Pancreas (tissue), 10 donors: ENCODE measurements around the gene SND1. TPM values are rescaled to one million over a fixed set of nuclear protein-coding genes. Genes with fewer than 3 reads are reported as not detected.
A peak's percentile ranks its signal among the peaks of the same experiment; 100 is the strongest.

Experiments
- ATAC-seq, 4 donors: fragments of 200-7000 bp; cut with Tn5 transposase; one replicate each; pipeline versions ENCODE4 v1.8.0 to v1.9.1; 2020; ENCODE audit warnings: mild to moderate bottlenecking in 4 of 4, moderate library complexity in 4 of 4
- DNase-seq, 6 donors: peaks; one replicate each; pipeline ENCODE4 v3.0.0-alpha.2; 2020
- FAIRE-seq: peaks from 2 replicates; lab custom pipeline; 2012; peaks lifted over from hg19 to GRCh38; lab: Jason Lieb, UNC
- H3K27ac ChIP-seq, 4 donors: fragments of 200-600 bp; sonication (generic); 1 replicate in 3 of 4; 2 replicates in 1 of 4; pipeline versions ENCODE4 v1.5.0 to v1.8.0; 2020
- H3K27me3 ChIP-seq, 4 donors: fragments of 200-600 bp; one replicate each; pipeline ENCODE4 v1.8.0; 2021
- H3K36me3 ChIP-seq, 3 donors: fragments of 200-600 bp; sonication (generic) in 1 of 3; one replicate each; pipeline versions ENCODE4 v1.5.0 to v1.8.0; 2020 to 2021
- H3K4me1 ChIP-seq, 3 donors: fragments of 200-600 bp; one replicate each; pipeline ENCODE4 v1.8.0; 2021
- H3K4me3 ChIP-seq, 4 donors: fragments of 200-600 bp; sonication (generic) in 2 of 4; one replicate each; pipeline versions ENCODE4 v1.5.0 to v1.8.0; 2020 to 2021
- H3K9me3 ChIP-seq, 4 donors: fragments of 200-600 bp; one replicate each; pipeline ENCODE4 v1.8.0; 2021
- WGBS, 2 donors: extraction: QIAGEN DNeasy Blood & Tissue Kit; methylation state at CpG; one replicate each; pipeline ENCODE4 v1.1.7; 2013; 5-methylcytosine and 5-hydroxymethylcytosine counted together
- intact Hi-C, 3 donors: fragments of 100-400 bp; cut with DNase I; formaldehyde crosslinking; loops; one replicate each; pipeline versions ENCODE4 v1.11.1 to v1.14.2; 2022
- polyA plus RNA-seq, 2 donors: library from polyadenylated mRNA; stranded (reverse); fragments of 200-250 nt; gene quantifications; one replicate each; pipeline ENCODE4 v1.2.3, GENCODE V29; 2013
- total RNA-seq, 6 donors: library from RNA; stranded (reverse); fragmentation: NEBNext Ultra II Directional in 4 of 6; extraction: Animal tissue kit (Norgen Biotek cat#: 25700) in 4 of 6; gene quantifications; one replicate each; pipeline versions ENCODE4 v1.2.1 to v1.2.4, GENCODE V29; 2021 to 2023
- TF ChIP-seq, protein P1 (sequence below), 4 donors: fragments of 200-600 bp; sonication (generic) in 3 of 4; IDR thresholded peaks; one replicate each; pipeline versions ENCODE4 v1.5.0 to v1.8.0; 2021; ENCODE audit warnings: antibody characterized with exemption in 4 of 4
- donor health status: healthy with polysubstance abuse.
- donor health status: DM: no; HTN: no; CAD: no; lungs with moderate emphysema.
- donor health status: DM: no; HTN: no; CAD: no.
- donor health status: control.
- donor health status: control.
- donor health status: Bipolar disorder and iron deficiency.
- donor health status: DM: yes; HTN: yes; CAD: no.
- donor health status: DM: no; HTN: no; CAD: no.
- donor health status: DM: no; HTN: no; CAD: no.
- donor health status: DM: yes; HTN: yes; CAD: no.

Gene SND1
- total and polyA plus RNA-seq, 8 donors, result 84.1 to 308 (median 225) TPM

DNA sequence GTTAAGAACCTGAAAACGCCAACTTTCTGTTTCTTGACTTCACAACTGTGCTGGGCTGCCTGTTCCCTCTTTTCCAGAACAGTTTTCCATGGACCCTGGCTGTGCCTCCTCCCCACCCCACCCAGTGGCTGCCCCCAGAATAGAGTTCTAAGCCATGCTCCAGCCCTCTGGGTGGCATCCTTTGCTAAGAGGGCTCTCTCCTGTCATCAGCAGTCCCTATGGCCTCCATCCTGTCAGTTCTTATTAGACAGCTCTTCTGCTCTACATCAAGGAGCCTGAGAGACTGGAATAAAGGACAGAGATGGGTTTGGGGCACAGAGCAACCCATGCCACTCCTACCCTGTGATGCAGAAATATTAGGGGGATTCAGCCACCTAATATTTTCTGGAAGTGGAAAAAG is 393.2 kb downstream of the SND1 start:
- intact Hi-C loops, result no loop called here
- FAIRE-seq, result no peak
- TF ChIP-seq, protein P1, sequence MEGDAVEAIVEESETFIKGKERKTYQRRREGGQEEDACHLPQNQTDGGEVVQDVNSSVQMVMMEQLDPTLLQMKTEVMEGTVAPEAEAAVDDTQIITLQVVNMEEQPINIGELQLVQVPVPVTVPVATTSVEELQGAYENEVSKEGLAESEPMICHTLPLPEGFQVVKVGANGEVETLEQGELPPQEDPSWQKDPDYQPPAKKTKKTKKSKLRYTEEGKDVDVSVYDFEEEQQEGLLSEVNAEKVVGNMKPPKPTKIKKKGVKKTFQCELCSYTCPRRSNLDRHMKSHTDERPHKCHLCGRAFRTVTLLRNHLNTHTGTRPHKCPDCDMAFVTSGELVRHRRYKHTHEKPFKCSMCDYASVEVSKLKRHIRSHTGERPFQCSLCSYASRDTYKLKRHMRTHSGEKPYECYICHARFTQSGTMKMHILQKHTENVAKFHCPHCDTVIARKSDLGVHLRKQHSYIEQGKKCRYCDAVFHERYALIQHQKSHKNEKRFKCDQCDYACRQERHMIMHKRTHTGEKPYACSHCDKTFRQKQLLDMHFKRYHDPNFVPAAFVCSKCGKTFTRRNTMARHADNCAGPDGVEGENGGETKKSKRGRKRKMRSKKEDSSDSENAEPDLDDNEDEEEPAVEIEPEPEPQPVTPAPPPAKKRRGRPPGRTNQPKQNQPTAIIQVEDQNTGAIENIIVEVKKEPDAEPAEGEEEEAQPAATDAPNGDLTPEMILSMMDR (IDR thresholded peaks at IDR 0.05), result no peak
- no peak overlapping the region for H3K27ac ChIP-seq
- no peak for ATAC-seq
- H3K4me1 ChIP-seq, result no peaks in the 10 kb centered on the region
- no peaks in the 10 kb centered on the region for H3K36me3 ChIP-seq
- H3K9me3 ChIP-seq, result no peaks in the 10 kb centered on the region
- 72 to 73% methylated on average over 1 of the region's 1 CpG for WGBS, 2 donors
- DNase-seq, result no peak
- no peaks in the 10 kb centered on the region for H3K27me3 ChIP-seq
- no peak overlapping the region for H3K4me3 ChIP-seq

DNA sequence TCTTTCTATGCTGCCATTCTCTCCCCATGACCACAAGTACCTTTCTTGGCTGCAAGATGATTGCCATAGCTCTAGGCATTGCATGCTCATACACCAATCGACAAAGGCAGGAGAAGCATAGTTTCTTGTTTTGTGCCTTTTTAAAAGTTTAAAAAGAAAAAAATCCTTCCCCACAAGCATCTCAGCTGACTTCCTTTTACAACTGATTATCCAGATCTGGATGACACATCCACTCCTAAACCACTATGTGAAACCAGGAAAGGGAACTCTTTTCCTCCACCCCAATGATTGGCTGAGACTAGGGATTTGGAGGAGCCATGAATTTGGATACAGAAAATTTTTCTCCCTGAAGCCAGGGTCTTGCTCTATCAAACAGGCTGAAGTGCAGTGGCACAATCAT is 393.8 kb downstream of the SND1 start:
- Histone ChIP-seq H3K27ac (no peak overlapping the region), H3K9me3 (no peaks in the 10 kb centered on the region), H3K4me1 (no peaks in the 10 kb centered on the region), H3K4me3 (no peak overlapping the region), H3K36me3 (no peaks in the 10 kb centered on the region), H3K27me3 (no peaks in the 10 kb centered on the region)
- FAIRE-seq (no peak), ATAC-seq (no peak), DNase-seq (no peak)
- TF ChIP-seq, protein P1 (IDR thresholded peaks at IDR 0.05), result no peak
- WGBS, 2 donors, result 87 to 95% methylated on average over 1 of the region's 1 CpG
- intact Hi-C loops, result no loop called here

DNA sequence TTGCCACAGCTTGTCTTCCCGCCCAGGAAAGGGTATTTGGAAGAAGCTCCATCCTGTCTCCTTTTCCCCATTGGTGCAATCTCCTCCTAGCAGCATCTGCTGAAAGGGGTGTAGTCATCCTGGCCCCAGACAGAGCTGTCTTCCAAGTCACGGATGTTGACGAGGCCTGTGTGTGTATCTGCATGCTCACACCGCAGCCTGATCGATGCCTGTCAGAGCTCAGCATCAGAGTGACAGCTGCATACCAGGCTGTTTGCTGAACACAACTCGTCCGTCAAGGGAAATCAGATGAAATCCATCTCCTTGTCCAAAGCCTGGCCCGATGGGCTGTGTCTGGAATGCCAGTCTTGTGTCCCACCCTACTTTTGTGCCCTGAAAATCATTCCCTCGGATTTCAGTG is 400.4 kb downstream of the SND1 start:
- no peak overlapping the region for H3K27ac ChIP-seq
- TF ChIP-seq, protein P1 (IDR thresholded peaks at IDR 0.05), result no peak
- intact Hi-C loops, result no loop called here

DNA sequence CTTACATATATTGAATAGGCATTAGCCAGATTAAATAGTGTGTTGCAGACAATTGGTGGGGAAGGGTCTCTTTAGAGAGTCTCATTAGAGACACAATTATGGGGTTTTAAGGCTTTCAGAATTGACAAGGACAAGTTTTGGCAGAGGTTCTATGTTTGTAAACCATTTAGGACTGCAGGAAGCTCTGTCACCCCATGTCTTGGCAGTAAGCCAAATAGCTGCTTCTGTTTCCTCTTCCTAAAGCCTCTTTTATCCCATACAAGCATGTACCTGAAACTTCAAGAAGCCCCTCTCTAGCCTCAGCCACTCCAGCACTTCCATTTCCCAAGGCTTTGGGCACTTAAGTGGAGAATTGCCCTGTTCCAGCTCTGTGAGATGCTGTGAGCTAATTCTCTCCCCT is 401.0 kb downstream of the SND1 start:
- peak in 2 of 4 donors; percentile 39 to 52 for ATAC-seq
- intact Hi-C loops, result no loop called here
- H3K36me3 ChIP-seq, result no peaks in the 10 kb centered on the region

More for the DNA sequence above, 400.4 kb downstream of the SND1 start:
- no peak for FAIRE-seq
- Histone ChIP-seq H3K4me1 (no peaks in the 10 kb centered on the region), H3K4me3 (no peak overlapping the region), H3K36me3 (no peaks in the 10 kb centered on the region), H3K9me3 (no peaks in the 10 kb centered on the region), H3K27me3 (no peaks in the 10 kb centered on the region)
- ATAC-seq, result no peak
- 91 to 93% methylated on average over 9 of the region's 9 CpGs for WGBS, 2 donors
- DNase-seq, result no peak

DNA sequence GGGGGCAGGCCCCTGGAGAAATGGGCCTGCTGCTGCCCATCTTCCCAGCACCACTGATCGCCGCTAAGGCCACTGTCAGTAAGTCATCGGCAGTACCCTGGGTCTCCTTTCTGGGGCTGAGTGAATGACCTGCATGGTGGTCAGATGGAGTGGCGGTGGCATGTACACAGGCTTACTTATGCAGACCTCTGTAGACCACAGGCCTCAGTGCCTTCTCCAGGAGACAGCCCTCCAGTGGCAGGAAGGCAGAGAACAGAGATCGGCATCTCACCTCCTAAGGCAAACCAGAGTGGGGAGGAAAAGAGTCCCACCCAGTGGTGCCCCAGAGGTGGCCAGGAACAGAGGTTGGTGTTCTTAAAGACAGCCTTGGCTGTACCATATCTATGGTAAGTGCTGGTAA is 402.0 kb downstream of the SND1 start:
- no peak for ATAC-seq
- TF ChIP-seq, protein P1 (IDR thresholded peaks at IDR 0.05), result no peak
- 97 to 98% methylated on average over 5 of the region's 5 CpGs for WGBS, 2 donors

More for the DNA sequence above, 401.0 kb downstream of the SND1 start:
- Histone ChIP-seq H3K27me3 (no peaks in the 10 kb centered on the region), H3K27ac (no peak overlapping the region), H3K4me1 (no peaks in the 10 kb centered on the region), H3K9me3 (no peaks in the 10 kb centered on the region), H3K4me3 (no peak overlapping the region)
- no peak for FAIRE-seq
- DNase-seq, result no peak
- TF ChIP-seq, protein P1 (IDR thresholded peaks at IDR 0.05), result no peak

More for the DNA sequence above, 402.0 kb downstream of the SND1 start:
- no peak overlapping the region for H3K4me3 ChIP-seq
- H3K36me3 ChIP-seq, result no peaks in the 10 kb centered on the region
- FAIRE-seq, result no peak
- no peak for DNase-seq
- H3K27me3 ChIP-seq, result no peaks in the 10 kb centered on the region
- H3K9me3 ChIP-seq, result no peaks in the 10 kb centered on the region
- H3K27ac ChIP-seq, result no peak overlapping the region
- intact Hi-C loops, result no loop called here
- H3K4me1 ChIP-seq, result no peaks in the 10 kb centered on the region
